PC-3 (cell line): Measurements from ENCODE around the gene ILF3.

Source experiments
- CTCF ChIP-seq: fragments of 300-600 bp; sonication (generic); conservative IDR thresholded peaks from 2 replicates; pipeline ENCODE4 v1.5.1; 2017; ENCODE audit warnings: antibody characterized with exemption, low read depth, mild to moderate bottlenecking, low read length
- EZH2 ChIP-seq: fragments of 300-600 bp; sonication (generic); IDR thresholded peaks from one replicate; pipeline ENCODE4 v1.6.1; 2017; ENCODE audit warnings: antibody characterized with exemption, mild to moderate bottlenecking, low read length; ENCODE audit not compliant: unreplicated experiment
- EZH2phosphoT487 ChIP-seq: fragments of 300-600 bp; sonication (generic); IDR thresholded peaks from 2 replicates; pipeline ENCODE4 v1.6.1; 2018; ENCODE audit warnings: mild to moderate bottlenecking, antibody characterized with exemption, low read length, borderline replicate concordance

- TF ChIP-seq CTCF = no peak
- no peak for TF ChIP-seq EZH2
- TF ChIP-seq EZH2phosphoT487 = no peak
Observed at GRCh38 chr19:10642473-10643171, 11.5 kb upstream of the ILF3 start.
